WTC11 (cell line): Measurements from ENCODE around the gene ITFG1. TPM values are rescaled to one million over a fixed set of nuclear protein-coding genes. Genes with fewer than 3 reads are reported as not detected.

Source experiments
- ATAC-seq: fragments of 200-7000 bp; cut with Tn5 transposase; 2 replicates; pipeline ENCODE4 v1.10.0; 2021; ENCODE audit warnings: mild to moderate bottlenecking, moderate library complexity
- CTCF ChIA-PET: fragments of 300-600 bp; sonication (Branson Sonifier 250); formaldehyde crosslinking; loops from one replicate; lab custom pipeline; 2021; ENCODE audit warnings: antibody characterized with exemption; lab: Charles Lee
- POLR2A ChIA-PET: fragments of 350-600 bp; sonication (Branson Sonifier 250); formaldehyde crosslinking; loops from one replicate; lab custom pipeline; 2021; ENCODE audit warnings: antibody characterized with exemption; lab: Charles Lee
- DNase-seq: peaks from one replicate; pipeline ENCODE4 v3.0.0; 2021; ENCODE audit warnings: low spot score
- H3K27ac Mint-ChIP-seq: 2 replicates; pipeline ENCODE4 v1.8.0; 2021; ENCODE audit warnings: mixed read lengths
- H3K27me3 Mint-ChIP-seq: 2 replicates; pipeline ENCODE4 v1.8.0; 2021; ENCODE audit warnings: low read depth, mild to moderate bottlenecking, moderate library complexity, mixed read lengths
- H3K36me3 Mint-ChIP-seq: 2 replicates; pipeline ENCODE4 v1.8.0; 2021; ENCODE audit warnings: mixed read lengths
- H3K4me1 Mint-ChIP-seq: 2 replicates; pipeline ENCODE4 v1.8.0; 2022; ENCODE audit warnings: mixed read lengths
- H3K4me3 Mint-ChIP-seq: 2 replicates; pipeline ENCODE4 v1.8.0; 2021; ENCODE audit warnings: mild to moderate bottlenecking, moderate library complexity, mixed read lengths
- H3K9me3 Mint-ChIP-seq: 2 replicates; pipeline ENCODE4 v1.8.0; 2021; ENCODE audit warnings: mixed read lengths
- AR ChIP-seq: fragments of 250-450 bp; sonication (Bioruptor Pico); IDR thresholded peaks from 2 replicates; pipeline ENCODE4 v1.9.0; 2021; ENCODE audit warnings: mild to moderate bottlenecking
- ATF2 ChIP-seq: sonication (generic); formaldehyde crosslinking; IDR thresholded peaks from 2 replicates; pipeline ENCODE4 v1.8.1; 2022; ENCODE audit warnings: low read depth, missing genetic modification reagents, borderline replicate concordance
- CBFB ChIP-seq: sonication (generic); formaldehyde crosslinking; IDR thresholded peaks from 2 replicates; pipeline ENCODE4 v1.8.1; 2022; ENCODE audit warnings: mild to moderate bottlenecking, low read depth, missing genetic modification reagents
- E2F1 ChIP-seq: sonication (generic); formaldehyde crosslinking; IDR thresholded peaks from 2 replicates; pipeline ENCODE4 v1.8.0; 2022; ENCODE audit warnings: mild to moderate bottlenecking, missing genetic modification reagents
- EMX1 ChIP-seq: fragments of 250-450 bp; sonication (Bioruptor Pico); IDR thresholded peaks from 2 replicates; pipeline ENCODE4 v1.8.0; 2021; ENCODE audit warnings: mild to moderate bottlenecking
- ERG ChIP-seq: fragments of 250-450 bp; sonication (Bioruptor Pico); IDR thresholded peaks from 2 replicates; pipeline ENCODE4 v1.8.0; 2021; ENCODE audit warnings: mild to moderate bottlenecking
- HMGA2 ChIP-seq: fragments of 250-450 bp; sonication (Bioruptor Pico); IDR thresholded peaks from 2 replicates; pipeline ENCODE4 v1.4.0; 2021; ENCODE audit warnings: mild to moderate bottlenecking, moderate library complexity
- NR1H2 ChIP-seq: sonication (generic); formaldehyde crosslinking; IDR thresholded peaks from 2 replicates; pipeline ENCODE4 v1.9.0; 2021; ENCODE audit warnings: mild to moderate bottlenecking, moderate library complexity, missing genetic modification reagents
- NR2C2 ChIP-seq: sonication (generic); formaldehyde crosslinking; IDR thresholded peaks from 2 replicates; pipeline ENCODE4 v1.8.0; 2022; ENCODE audit warnings: mild to moderate bottlenecking, missing genetic modification reagents
- OVOL2 ChIP-seq: fragments of 250-450 bp; sonication (Bioruptor Pico); IDR thresholded peaks from 2 replicates; pipeline ENCODE4 v1.9.0; 2021; ENCODE audit warnings: mild to moderate bottlenecking, borderline replicate concordance
- PRRX2 ChIP-seq: fragments of 250-450 bp; sonication (Bioruptor Pico); IDR thresholded peaks from 2 replicates; pipeline ENCODE4 v1.8.0; 2021; ENCODE audit warnings: mild to moderate bottlenecking
- SMAD3 ChIP-seq: sonication (generic); formaldehyde crosslinking; IDR thresholded peaks from 2 replicates; pipeline ENCODE4 v1.8.0; 2022; ENCODE audit warnings: missing genetic modification reagents, mild to moderate bottlenecking, borderline replicate concordance
- SOX15 ChIP-seq: fragments of 250-450 bp; sonication (Bioruptor Pico); IDR thresholded peaks from 2 replicates; pipeline ENCODE4 v1.9.0; 2021; ENCODE audit warnings: mild to moderate bottlenecking
- SP1 ChIP-seq: sonication (generic); formaldehyde crosslinking; conservative IDR thresholded peaks from 2 replicates; pipeline ENCODE4 v1.8.1; 2022; ENCODE audit warnings: missing genetic modification reagents
- STAT6 ChIP-seq: sonication (generic); formaldehyde crosslinking; conservative IDR thresholded peaks from 2 replicates; pipeline ENCODE4 v1.8.1; 2023; ENCODE audit warnings: mild to moderate bottlenecking, low read depth, missing genetic modification reagents, moderate library complexity
- ZNF138 ChIP-seq: sonication (generic); formaldehyde crosslinking; conservative IDR thresholded peaks from 2 replicates; pipeline ENCODE4 v1.8.1; 2022; ENCODE audit warnings: mild to moderate bottlenecking, moderate library complexity, missing genetic modification reagents
- ZNF423 ChIP-seq: fragments of 250-450 bp; sonication (Bioruptor Pico); IDR thresholded peaks from 2 replicates; pipeline ENCODE4 v2.1.2; 2022; ENCODE audit warnings: mild to moderate bottlenecking, moderate library complexity
- ZNF512 ChIP-seq: sonication (generic); formaldehyde crosslinking; IDR thresholded peaks from 2 replicates; pipeline ENCODE4 v1.8.1; 2022; ENCODE audit warnings: missing genetic modification reagents, borderline replicate concordance
- ZNF532 ChIP-seq: fragments of 250-450 bp; sonication (Bioruptor Pico); IDR thresholded peaks from 2 replicates; pipeline ENCODE4 v1.9.0; 2021; ENCODE audit warnings: mild to moderate bottlenecking, borderline replicate concordance
- total RNA-seq: library from RNA; stranded (reverse); gene quantifications from 3 replicates; pipeline ENCODE4 v1.2.3, GENCODE V29; 2021

ITFG1 gene
- total RNA-seq, 1 experiment from 2014 or later = 21.1 TPM

- no peak for TF ChIP-seq ZNF423
These were observed 52.4 kb downstream of the ITFG1 start (continued) for GRCh38 chr16:47408491-47408890.

- Mint-ChIP-seq H3K27ac (peak overlapping the region; percentile 7), H3K9me3 (no peaks in the 10 kb centered on the region), H3K4me1 (peaks cover 20% of the 10 kb centered on the region), H3K4me3 (no peak overlapping the region), H3K36me3 (no peaks in the 10 kb centered on the region), H3K27me3 (no peaks in the 10 kb centered on the region)
- TF ChIP-seq NR1H2 (CRISPR knock-in tag) (no peak), PRRX2 (no peak), E2F1 (no peak), ATF2 (CRISPR knock-in tag) (no peak), ZNF532 (CRISPR knock-in tag) (no peak), AR (CRISPR knock-in tag) (no peak), STAT6 (CRISPR knock-in tag) (no peak), ZNF512 (CRISPR knock-in tag) (no peak), NR2C2 (CRISPR knock-in tag) (no peak), SP1 (CRISPR knock-in tag) (no peak), ERG (CRISPR knock-in tag) (no peak), SOX15 (CRISPR knock-in tag) (no peak), ZNF138 (CRISPR knock-in tag) (no peak), OVOL2 (CRISPR knock-in tag) (no peak), EMX1 (CRISPR knock-in tag) (no peak), CBFB (CRISPR knock-in tag) (no peak), HMGA2 (no peak), SMAD3 (CRISPR knock-in tag) (no peak)
- CTCF ChIA-PET = no interaction called here
- ATAC-seq (0 out of 2 replicates have a peak, but pooled peaks have one; percentile 28), DNase-seq (no peak)
- POLR2A ChIA-PET = no interaction called here
These were observed 64.9 kb downstream of the ITFG1 start for GRCh38 chr16:47395733-47396498.
